HepG2 (cell line): ENCODE data around the gene TRMT112. TPM values are rescaled to one million over a fixed set of nuclear protein-coding genes. Genes with fewer than 3 reads are reported as not detected.

Experiments
- CC2D1A ChIP-seq: sonication (generic); formaldehyde crosslinking; IDR thresholded peaks from 2 replicates; pipeline ENCODE4 v1.8.1; 2023; ENCODE audit warnings: mild to moderate bottlenecking, missing genetic modification reagents
- CCDC6 ChIP-seq: sonication (generic); formaldehyde crosslinking; IDR thresholded peaks from 2 replicates; pipeline ENCODE4 v1.8.1; 2022; ENCODE audit warnings: mild to moderate bottlenecking, missing genetic modification reagents, moderate library complexity
- EEA1 ChIP-seq: sonication (generic); formaldehyde crosslinking; IDR thresholded peaks from 2 replicates; pipeline ENCODE4 v1.5.1; 2020; ENCODE audit warnings: mild to moderate bottlenecking, missing genetic modification reagents, borderline replicate concordance
- GFI1 ChIP-seq: sonication (generic); formaldehyde crosslinking; IDR thresholded peaks from 2 replicates; pipeline ENCODE4 v1.5.0; 2020; ENCODE audit warnings: missing genetic modification reagents, mild to moderate bottlenecking, borderline replicate concordance
- KAT8 ChIP-seq: IDR thresholded peaks from 2 replicates; pipeline ENCODE4 v1.6.1; 2016; ENCODE audit warnings: missing genetic modification reagents, missing compliant biosample characterization
- MEF2D ChIP-seq: sonication (generic); formaldehyde crosslinking; IDR thresholded peaks from 2 replicates; pipeline ENCODE4 v1.5.1; 2020; ENCODE audit warnings: mild to moderate bottlenecking, missing genetic modification reagents
- NFIB ChIP-seq: sonication (generic); formaldehyde crosslinking; IDR thresholded peaks from 2 replicates; pipeline ENCODE4 v1.9.0; 2021; ENCODE audit warnings: missing genetic modification reagents, mild to moderate bottlenecking, borderline replicate concordance
- PTBP1 ChIP-seq: fragments of 200-400 bp; formaldehyde crosslinking; IDR thresholded peaks from 2 replicates; pipeline ENCODE4 v1.6.1; 2018; ENCODE audit warnings: low read length, low read depth; ENCODE audit not compliant: poor library complexity, severe bottlenecking
- SOX13 ChIP-seq, 3 experiments: fragments of 450-650 bp in 1 of 3; sonication (generic) in 1 of 3; formaldehyde crosslinking in 1 of 3; IDR thresholded peaks in 2 of 3; conservative IDR thresholded peaks in 1 of 3; 2 replicates each; pipeline versions ENCODE4 v1.5.0 to v1.6.1; 2016 to 2020; ENCODE audit warnings: antibody characterized with exemption in 1 of 3, mild to moderate bottlenecking in 1 of 3, missing compliant biosample characterization in 1 of 3, missing genetic modification reagents in 1 of 3, moderate library complexity in 1 of 3
- ZBTB21 ChIP-seq: sonication (generic); formaldehyde crosslinking; IDR thresholded peaks from 2 replicates; pipeline ENCODE4 v1.4.0; 2020; ENCODE audit warnings: missing genetic modification reagents
- ZSCAN31 ChIP-seq: sonication (generic); formaldehyde crosslinking; IDR thresholded peaks from 2 replicates; pipeline ENCODE4 v1.5.0; 2020; ENCODE audit warnings: low read depth, mild to moderate bottlenecking, missing genetic modification reagents
- polyA plus RNA-seq, 8 experiments: library from polyadenylated mRNA; depleted of rRNA in 3 of 8; stranded (reverse) in 7 of 8; unstranded in 1 of 8; fragments of >200 nt; fragmentation: Illumina TruSeq in 4 of 8; extraction: Trizol in 4 of 8; gene quantifications; 2 replicates each; pipeline versions ENCODE4 v1.2.1 to v1.2.3, GENCODE V29; 2011 to 2016; ENCODE audit warnings: low read depth in 4 of 8, missing spikeins in 1 of 8, mixed read lengths in 1 of 8; ENCODE audit not compliant: insufficient read depth in 1 of 8
- total RNA-seq, 5 experiments: library from RNA; depleted of rRNA; stranded (reverse); fragments of >200 nt; fragmentation: Illumina TruSeq; extraction: Trizol; gene quantifications; 2 replicates each; pipeline ENCODE4 v1.2.3, GENCODE V29; 2016; ENCODE audit warnings: low read depth in 1 of 5
- TF ChIP-seq, protein P1 (sequence below): sonication (generic); formaldehyde crosslinking; IDR thresholded peaks from 2 replicates; pipeline ENCODE4 v1.5.0; 2020; ENCODE audit warnings: missing genetic modification reagents
- TF ChIP-seq, protein P2 (sequence below): IDR thresholded peaks from 2 replicates; pipeline ENCODE4 v1.4.0; 2020; ENCODE audit warnings: mild to moderate bottlenecking, missing genetic modification reagents
- TF ChIP-seq, protein P3 (sequence below): IDR thresholded peaks from 2 replicates; pipeline ENCODE4 v1.6.1; 2016; ENCODE audit warnings: low read depth
- TF ChIP-seq, protein P4 (sequence below): IDR thresholded peaks from 2 replicates; pipeline ENCODE4 v1.6.1; 2016; ENCODE audit warnings: low read depth, borderline replicate concordance
- TF ChIP-seq, protein P5 (sequence below): IDR thresholded peaks from 2 replicates; pipeline ENCODE4 v1.6.1; 2012; ENCODE audit warnings: inconsistent platforms

TRMT112 gene
- total and polyA plus RNA-seq, 2 of the 13 experiments (the other 11 are each of a cell fraction or from before 2014, with no cell fraction given): 186 to 409 TPM

DNA sequence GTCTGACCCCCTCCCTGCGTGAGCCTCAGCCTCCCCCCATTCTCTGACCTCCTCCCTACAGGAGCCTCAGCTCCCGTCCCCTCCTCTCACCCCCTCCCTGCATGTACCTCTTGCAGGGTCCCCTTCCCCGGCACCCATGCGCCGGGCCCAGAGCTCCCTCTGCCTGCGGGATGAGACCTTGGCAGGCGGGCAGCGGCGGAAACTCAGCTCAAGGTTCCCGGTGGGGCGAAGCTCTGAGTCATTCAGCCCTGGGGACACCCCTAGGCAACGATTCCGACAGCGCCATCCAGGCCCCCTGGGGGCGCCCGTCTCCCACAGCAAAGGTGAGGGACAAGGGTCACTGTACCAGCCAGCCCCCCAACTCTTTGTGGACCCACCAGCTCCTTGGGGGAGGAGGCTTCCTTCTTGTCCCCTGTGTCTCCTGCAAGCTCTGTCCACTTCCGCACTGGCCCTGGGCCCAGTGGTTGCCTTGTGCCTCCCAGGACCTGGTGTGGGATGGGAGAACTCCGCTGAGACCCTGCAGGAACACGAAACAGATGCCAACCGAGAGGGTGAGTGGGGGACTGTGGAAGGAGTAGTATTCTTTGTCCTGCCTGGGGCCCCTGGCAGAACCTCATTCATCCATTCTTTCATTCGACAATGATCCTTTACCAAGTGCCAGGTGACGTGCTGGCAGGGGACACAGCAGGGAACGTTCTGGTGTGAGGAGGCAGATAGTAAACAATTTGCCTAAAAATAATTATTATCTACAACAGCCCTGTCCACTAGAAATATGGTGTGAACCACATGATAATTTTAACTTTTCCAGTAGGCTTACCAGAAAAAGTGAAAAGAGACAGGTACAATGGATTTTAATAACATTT lies 38.0 kb upstream of the TRMT112 start (continued):
- TF ChIP-seq EEA1 (CRISPR knock-in tag) (no peak), GFI1 (CRISPR knock-in tag) (0 out of 2 replicates have a peak, but pooled peaks have one; percentile 43), NFIB (no peak), CC2D1A (CRISPR knock-in tag) (0 out of 2 replicates have a peak, but pooled peaks have one; percentile 52), ZBTB21 (CRISPR knock-in tag) (no peak), CCDC6 (CRISPR knock-in tag) (no peak), MEF2D (CRISPR knock-in tag) (peak; percentile 42; the same call in 1 of the 2 replicates), KAT8 (CRISPR knock-in tag) (peak; percentile 67; the same call in 1 of the 2 replicates), ZSCAN31 (CRISPR knock-in tag) (peak; percentile 58; the same call in 1 of the 2 replicates), PTBP1 (no peak), SOX13 (IDR thresholded peaks at IDR 0.05) (no peak), SOX13 (CRISPR knock-in tag; conservative IDR thresholded peaks at IDR 0.05 in 1 of 2, IDR thresholded peaks at IDR 0.05 in 1 of 2) (peak in 1 of 2 experiments; percentile 20; a peak in 1 of 4 replicates)
- TF ChIP-seq, protein P1, sequence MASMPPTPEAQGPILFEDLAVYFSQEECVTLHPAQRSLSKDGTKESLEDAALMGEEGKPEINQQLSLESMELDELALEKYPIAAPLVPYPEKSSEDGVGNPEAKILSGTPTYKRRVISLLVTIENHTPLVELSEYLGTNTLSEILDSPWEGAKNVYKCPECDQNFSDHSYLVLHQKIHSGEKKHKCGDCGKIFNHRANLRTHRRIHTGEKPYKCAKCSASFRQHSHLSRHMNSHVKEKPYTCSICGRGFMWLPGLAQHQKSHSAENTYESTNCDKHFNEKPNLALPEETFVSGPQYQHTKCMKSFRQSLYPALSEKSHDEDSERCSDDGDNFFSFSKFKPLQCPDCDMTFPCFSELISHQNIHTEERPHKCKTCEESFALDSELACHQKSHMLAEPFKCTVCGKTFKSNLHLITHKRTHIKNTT (CRISPR knock-in tag): no peak
- TF ChIP-seq, protein P2, sequence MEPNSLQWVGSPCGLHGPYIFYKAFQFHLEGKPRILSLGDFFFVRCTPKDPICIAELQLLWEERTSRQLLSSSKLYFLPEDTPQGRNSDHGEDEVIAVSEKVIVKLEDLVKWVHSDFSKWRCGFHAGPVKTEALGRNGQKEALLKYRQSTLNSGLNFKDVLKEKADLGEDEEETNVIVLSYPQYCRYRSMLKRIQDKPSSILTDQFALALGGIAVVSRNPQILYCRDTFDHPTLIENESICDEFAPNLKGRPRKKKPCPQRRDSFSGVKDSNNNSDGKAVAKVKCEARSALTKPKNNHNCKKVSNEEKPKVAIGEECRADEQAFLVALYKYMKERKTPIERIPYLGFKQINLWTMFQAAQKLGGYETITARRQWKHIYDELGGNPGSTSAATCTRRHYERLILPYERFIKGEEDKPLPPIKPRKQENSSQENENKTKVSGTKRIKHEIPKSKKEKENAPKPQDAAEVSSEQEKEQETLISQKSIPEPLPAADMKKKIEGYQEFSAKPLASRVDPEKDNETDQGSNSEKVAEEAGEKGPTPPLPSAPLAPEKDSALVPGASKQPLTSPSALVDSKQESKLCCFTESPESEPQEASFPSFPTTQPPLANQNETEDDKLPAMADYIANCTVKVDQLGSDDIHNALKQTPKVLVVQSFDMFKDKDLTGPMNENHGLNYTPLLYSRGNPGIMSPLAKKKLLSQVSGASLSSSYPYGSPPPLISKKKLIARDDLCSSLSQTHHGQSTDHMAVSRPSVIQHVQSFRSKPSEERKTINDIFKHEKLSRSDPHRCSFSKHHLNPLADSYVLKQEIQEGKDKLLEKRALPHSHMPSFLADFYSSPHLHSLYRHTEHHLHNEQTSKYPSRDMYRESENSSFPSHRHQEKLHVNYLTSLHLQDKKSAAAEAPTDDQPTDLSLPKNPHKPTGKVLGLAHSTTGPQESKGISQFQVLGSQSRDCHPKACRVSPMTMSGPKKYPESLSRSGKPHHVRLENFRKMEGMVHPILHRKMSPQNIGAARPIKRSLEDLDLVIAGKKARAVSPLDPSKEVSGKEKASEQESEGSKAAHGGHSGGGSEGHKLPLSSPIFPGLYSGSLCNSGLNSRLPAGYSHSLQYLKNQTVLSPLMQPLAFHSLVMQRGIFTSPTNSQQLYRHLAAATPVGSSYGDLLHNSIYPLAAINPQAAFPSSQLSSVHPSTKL (CRISPR knock-in tag): peak; percentile 55
- TF ChIP-seq, protein P3, sequence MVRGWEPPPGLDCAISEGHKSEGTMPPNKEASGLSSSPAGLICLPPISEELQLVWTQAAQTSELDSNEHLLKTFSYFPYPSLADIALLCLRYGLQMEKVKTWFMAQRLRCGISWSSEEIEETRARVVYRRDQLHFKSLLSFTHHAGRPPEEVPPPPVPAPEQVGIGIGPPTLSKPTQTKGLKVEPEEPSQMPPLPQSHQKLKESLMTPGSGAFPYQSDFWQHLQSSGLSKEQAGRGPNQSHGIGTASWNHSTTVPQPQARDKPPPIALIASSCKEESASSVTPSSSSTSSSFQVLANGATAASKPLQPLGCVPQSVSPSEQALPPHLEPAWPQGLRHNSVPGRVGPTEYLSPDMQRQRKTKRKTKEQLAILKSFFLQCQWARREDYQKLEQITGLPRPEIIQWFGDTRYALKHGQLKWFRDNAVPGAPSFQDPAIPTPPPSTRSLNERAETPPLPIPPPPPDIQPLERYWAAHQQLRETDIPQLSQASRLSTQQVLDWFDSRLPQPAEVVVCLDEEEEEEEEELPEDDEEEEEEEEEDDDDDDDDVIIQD (CRISPR knock-in tag): peak; percentile 52; the same call in 1 of the 2 replicates
- TF ChIP-seq, protein P4, sequence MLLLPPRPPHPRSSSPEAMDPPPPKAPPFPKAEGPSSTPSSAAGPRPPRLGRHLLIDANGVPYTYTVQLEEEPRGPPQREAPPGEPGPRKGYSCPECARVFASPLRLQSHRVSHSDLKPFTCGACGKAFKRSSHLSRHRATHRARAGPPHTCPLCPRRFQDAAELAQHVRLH (CRISPR knock-in tag): peak; percentile 29; the same call in 1 of the 2 replicates
- TF ChIP-seq, protein P5, sequence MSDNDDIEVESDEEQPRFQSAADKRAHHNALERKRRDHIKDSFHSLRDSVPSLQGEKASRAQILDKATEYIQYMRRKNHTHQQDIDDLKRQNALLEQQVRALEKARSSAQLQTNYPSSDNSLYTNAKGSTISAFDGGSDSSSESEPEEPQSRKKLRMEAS: peak; percentile 51; the same call in 1 of the 2 replicates
